Neuron (in vitro differentiated cells): ENCODE data around the gene LAMB4.

Experiments
- H2AFZ ChIP-seq: one replicate; pipeline ENCODE4 v1.6.1; 2013; ENCODE audit warnings: low read depth, mild to moderate bottlenecking, inconsistent platforms, low read length, moderate library complexity
- H3K27me3 ChIP-seq: one replicate; pipeline ENCODE4 v1.6.1; 2013; ENCODE audit warnings: low read length; ENCODE audit not compliant: insufficient read depth
- H3K36me3 ChIP-seq: one replicate; pipeline ENCODE4 v1.6.1; 2013; ENCODE audit warnings: low read length; ENCODE audit not compliant: insufficient read depth
- H3K4me1 ChIP-seq: one replicate; pipeline ENCODE4 v1.6.1; 2013; ENCODE audit warnings: low read length; ENCODE audit not compliant: insufficient read depth
- H3K4me3 ChIP-seq: 2 replicates; pipeline ENCODE4 v1.5.1; 2013; ENCODE audit warnings: mild to moderate bottlenecking, low read length, moderate library complexity
- H3K9me3 ChIP-seq: one replicate; pipeline ENCODE4 v1.6.1; 2013; ENCODE audit warnings: low read length

The LAMB4 gene

GRCh38 chr7:107975394-107976013 is 154.7 kb downstream of the LAMB4 start:
- no peak overlapping the region for H2AFZ ChIP-seq
- H3K4me3 ChIP-seq: no peak overlapping the region
- H3K9me3 ChIP-seq: no peaks in the 10 kb centered on the region
- no peaks in the 10 kb centered on the region for H3K36me3 ChIP-seq
- H3K27me3 ChIP-seq: no peaks in the 10 kb centered on the region
- H3K4me1 ChIP-seq: peaks cover 2% of the 10 kb centered on the region

- Histone ChIP-seq H3K4me1 (peaks cover 2% of the 10 kb centered on the region), H3K36me3 (no peaks in the 10 kb centered on the region), H3K4me3 (no peak overlapping the region), H3K27me3 (no peaks in the 10 kb centered on the region), H2AFZ (no peak overlapping the region), H3K9me3 (no peaks in the 10 kb centered on the region)
These were observed 156.3 kb downstream of the LAMB4 start for GRCh38 chr7:107973861-107974260.
